ENCODE measurements around the gene HMCN2. TPM values are rescaled to one million over a fixed set of nuclear protein-coding genes. Genes with fewer than 3 reads are reported as not detected.

HMCN2 gene
- total RNA-seq, 1 experiment from 2014 or later: 5.6 TPM

DNA sequence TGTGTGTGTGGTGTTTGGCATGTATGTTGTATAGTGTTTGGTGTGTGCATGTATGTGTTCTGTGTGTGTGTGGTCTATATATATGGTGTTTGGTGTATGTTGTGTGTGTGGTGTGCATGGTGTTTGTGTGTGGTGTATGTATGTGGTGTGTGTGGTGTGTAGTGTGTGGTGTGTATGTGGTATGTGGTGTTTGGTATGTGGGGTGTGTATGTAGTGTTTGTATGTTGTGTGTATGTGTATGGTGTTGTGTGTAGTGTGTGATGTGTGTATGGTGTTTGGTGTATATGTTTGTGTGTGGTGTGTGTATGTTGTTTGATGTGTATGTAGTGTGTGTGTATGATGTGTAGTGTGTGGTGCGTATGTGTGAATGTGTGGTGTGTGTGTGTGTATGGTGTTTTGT, 78.8 kb downstream of the HMCN2 start (continued):
- TF ChIP-seq, protein P1, sequence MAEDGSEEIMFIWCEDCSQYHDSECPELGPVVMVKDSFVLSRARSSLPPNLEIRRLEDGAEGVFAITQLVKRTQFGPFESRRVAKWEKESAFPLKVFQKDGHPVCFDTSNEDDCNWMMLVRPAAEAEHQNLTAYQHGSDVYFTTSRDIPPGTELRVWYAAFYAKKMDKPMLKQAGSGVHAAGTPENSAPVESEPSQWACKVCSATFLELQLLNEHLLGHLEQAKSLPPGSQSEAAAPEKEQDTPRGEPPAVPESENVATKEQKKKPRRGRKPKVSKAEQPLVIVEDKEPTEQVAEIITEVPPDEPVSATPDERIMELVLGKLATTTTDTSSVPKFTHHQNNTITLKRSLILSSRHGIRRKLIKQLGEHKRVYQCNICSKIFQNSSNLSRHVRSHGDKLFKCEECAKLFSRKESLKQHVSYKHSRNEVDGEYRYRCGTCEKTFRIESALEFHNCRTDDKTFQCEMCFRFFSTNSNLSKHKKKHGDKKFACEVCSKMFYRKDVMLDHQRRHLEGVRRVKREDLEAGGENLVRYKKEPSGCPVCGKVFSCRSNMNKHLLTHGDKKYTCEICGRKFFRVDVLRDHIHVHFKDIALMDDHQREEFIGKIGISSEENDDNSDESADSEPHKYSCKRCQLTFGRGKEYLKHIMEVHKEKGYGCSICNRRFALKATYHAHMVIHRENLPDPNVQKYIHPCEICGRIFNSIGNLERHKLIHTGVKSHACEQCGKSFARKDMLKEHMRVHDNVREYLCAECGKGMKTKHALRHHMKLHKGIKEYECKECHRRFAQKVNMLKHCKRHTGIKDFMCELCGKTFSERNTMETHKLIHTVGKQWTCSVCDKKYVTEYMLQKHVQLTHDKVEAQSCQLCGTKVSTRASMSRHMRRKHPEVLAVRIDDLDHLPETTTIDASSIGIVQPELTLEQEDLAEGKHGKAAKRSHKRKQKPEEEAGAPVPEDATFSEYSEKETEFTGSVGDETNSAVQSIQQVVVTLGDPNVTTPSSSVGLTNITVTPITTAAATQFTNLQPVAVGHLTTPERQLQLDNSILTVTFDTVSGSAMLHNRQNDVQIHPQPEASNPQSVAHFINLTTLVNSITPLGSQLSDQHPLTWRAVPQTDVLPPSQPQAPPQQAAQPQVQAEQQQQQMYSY (CRISPR knock-in tag; IDR thresholded peaks at IDR 0.05): no peak
- no peak for TF ChIP-seq USF1 (CRISPR knock-in tag; IDR thresholded peaks at IDR 0.05)
- TF ChIP-seq PRRX2 (CRISPR knock-in tag; IDR thresholded peaks at IDR 0.05): no peak

DNA sequence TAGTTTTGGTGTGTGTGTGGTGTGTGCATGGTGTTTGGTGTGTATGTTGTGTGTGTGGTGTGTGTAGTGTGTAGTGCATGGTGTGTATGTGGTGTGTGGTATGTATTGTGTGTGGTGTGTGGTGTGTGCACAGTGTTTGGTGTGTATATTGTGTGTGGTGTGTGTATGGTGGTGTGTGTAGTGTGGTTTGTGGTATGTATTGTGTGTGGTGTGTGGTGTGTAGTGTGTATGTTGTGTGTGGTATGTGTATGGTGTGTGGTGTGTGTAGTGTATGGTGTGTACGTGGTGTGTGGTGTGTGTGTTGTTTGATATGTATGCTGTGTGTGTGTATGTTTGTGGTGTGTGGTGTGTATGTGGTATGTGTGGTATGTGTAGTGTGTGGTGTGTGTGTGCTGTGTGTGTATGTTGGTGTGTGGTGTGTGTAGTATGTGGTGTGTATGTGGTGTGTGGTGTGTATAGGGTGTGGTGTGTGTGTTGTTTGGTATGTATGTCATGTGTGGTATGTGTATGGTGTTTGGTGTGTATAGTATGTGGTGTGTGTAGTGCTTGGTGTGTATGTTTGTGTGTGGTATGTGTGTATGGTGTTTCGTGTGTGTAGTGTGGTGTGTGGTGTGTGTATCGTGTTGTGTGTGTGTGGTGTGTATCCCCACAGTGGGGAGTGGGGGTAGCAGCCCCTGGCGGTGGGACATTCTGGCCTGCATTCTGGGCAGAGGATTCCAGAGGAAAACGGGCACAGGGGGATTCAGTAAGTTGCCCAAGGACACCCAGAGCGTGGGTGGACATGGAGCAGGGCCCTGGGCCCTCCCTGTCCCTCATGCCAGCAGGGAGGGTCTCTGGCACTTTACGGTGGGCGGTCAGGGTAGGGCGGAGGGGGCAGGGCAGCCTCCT, 79.7 kb downstream of the HMCN2 start:
- CTCF ChIA-PET: interaction anchor here (1.0 kb wide), 1 partner anchor 18 kb away, joined by 3 read pairs; no protein-coding TSS in a partner anchor
- no peak for TF ChIP-seq SMAD4 (CRISPR knock-in tag; IDR thresholded peaks at IDR 0.05)
- TF ChIP-seq, protein P2, sequence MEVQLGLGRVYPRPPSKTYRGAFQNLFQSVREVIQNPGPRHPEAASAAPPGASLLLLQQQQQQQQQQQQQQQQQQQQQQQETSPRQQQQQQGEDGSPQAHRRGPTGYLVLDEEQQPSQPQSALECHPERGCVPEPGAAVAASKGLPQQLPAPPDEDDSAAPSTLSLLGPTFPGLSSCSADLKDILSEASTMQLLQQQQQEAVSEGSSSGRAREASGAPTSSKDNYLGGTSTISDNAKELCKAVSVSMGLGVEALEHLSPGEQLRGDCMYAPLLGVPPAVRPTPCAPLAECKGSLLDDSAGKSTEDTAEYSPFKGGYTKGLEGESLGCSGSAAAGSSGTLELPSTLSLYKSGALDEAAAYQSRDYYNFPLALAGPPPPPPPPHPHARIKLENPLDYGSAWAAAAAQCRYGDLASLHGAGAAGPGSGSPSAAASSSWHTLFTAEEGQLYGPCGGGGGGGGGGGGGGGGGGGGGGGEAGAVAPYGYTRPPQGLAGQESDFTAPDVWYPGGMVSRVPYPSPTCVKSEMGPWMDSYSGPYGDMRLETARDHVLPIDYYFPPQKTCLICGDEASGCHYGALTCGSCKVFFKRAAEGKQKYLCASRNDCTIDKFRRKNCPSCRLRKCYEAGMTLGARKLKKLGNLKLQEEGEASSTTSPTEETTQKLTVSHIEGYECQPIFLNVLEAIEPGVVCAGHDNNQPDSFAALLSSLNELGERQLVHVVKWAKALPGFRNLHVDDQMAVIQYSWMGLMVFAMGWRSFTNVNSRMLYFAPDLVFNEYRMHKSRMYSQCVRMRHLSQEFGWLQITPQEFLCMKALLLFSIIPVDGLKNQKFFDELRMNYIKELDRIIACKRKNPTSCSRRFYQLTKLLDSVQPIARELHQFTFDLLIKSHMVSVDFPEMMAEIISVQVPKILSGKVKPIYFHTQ (CRISPR knock-in tag; IDR thresholded peaks at IDR 0.05): no peak
- TF ChIP-seq NR2C2 (CRISPR knock-in tag; IDR thresholded peaks at IDR 0.05): no peak
- TF ChIP-seq CBFB (CRISPR knock-in tag; IDR thresholded peaks at IDR 0.05; ENCODE audit: low read depth): no peak
- no peak for TF ChIP-seq CREB1 (CRISPR knock-in tag; IDR thresholded peaks at IDR 0.05)
- TF ChIP-seq ATF2 (CRISPR knock-in tag; IDR thresholded peaks at IDR 0.05; ENCODE audit: borderline replicate concordance, low read depth): no peak
- no peak for TF ChIP-seq SOX15 (CRISPR knock-in tag; IDR thresholded peaks at IDR 0.05)
- TF ChIP-seq ZNF317 (CRISPR knock-in tag; IDR thresholded peaks at IDR 0.05; ENCODE audit: borderline replicate concordance, low read depth): no peak
- no peak for TF ChIP-seq JUN (CRISPR knock-in tag; IDR thresholded peaks at IDR 0.05)
- TF ChIP-seq NFYB (CRISPR knock-in tag; conservative IDR thresholded peaks at IDR 0.05; ENCODE audit: low read depth): no peak
- TF ChIP-seq E2F5 (CRISPR knock-in tag; IDR thresholded peaks at IDR 0.05): no peak
- TF ChIP-seq OVOL2 (CRISPR knock-in tag; IDR thresholded peaks at IDR 0.05; ENCODE audit: borderline replicate concordance): no peak
- TF ChIP-seq NR1H2 (CRISPR knock-in tag; IDR thresholded peaks at IDR 0.05): no peak
- no peak for TF ChIP-seq HMGXB4 (CRISPR knock-in tag; IDR thresholded peaks at IDR 0.05)
- TF ChIP-seq, protein P3, sequence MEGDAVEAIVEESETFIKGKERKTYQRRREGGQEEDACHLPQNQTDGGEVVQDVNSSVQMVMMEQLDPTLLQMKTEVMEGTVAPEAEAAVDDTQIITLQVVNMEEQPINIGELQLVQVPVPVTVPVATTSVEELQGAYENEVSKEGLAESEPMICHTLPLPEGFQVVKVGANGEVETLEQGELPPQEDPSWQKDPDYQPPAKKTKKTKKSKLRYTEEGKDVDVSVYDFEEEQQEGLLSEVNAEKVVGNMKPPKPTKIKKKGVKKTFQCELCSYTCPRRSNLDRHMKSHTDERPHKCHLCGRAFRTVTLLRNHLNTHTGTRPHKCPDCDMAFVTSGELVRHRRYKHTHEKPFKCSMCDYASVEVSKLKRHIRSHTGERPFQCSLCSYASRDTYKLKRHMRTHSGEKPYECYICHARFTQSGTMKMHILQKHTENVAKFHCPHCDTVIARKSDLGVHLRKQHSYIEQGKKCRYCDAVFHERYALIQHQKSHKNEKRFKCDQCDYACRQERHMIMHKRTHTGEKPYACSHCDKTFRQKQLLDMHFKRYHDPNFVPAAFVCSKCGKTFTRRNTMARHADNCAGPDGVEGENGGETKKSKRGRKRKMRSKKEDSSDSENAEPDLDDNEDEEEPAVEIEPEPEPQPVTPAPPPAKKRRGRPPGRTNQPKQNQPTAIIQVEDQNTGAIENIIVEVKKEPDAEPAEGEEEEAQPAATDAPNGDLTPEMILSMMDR (IDR thresholded peaks at IDR 0.05): no peak
- TF ChIP-seq STAT6 (CRISPR knock-in tag; conservative IDR thresholded peaks at IDR 0.05; ENCODE audit: low read depth): no peak

More for the DNA sequence above, 79.7 kb downstream of the HMCN2 start:
- Mint-ChIP-seq H3K36me3 (no peaks in the 10 kb centered on the region), H3K4me3 (no peak overlapping the region), H3K27me3 (ENCODE audit: low read depth) (no peaks in the 10 kb centered on the region), H3K9me3 (no peaks in the 10 kb centered on the region), H3K4me1 (0 out of 2 replicates have a peak, but pooled peaks cover 3% of the 10 kb centered on the region), H3K27ac (no peak overlapping the region)
- DNase-seq (ENCODE audit: low spot score) (no peak), ATAC-seq (no peak)
- POLR2A ChIA-PET: no interaction called here

All from WTC11 (cell line).